GM21717 (cell line): ENCODE data around the gene DOCK3.
"Not testable (repeated sequence)": the region's sequence is repeated elsewhere in the genome, so short reads cannot be mapped to it uniquely, and the experiment has no call there.

Experiments used
- ATAC-seq: cut with Tn5 transposase; IDR thresholded peaks from one replicate; pipeline ENCODE4 v1.9.1; 2021; ENCODE audit warnings: mild to moderate bottlenecking, moderate library complexity; ENCODE audit not compliant: unreplicated experiment

DOCK3 gene

DNA sequence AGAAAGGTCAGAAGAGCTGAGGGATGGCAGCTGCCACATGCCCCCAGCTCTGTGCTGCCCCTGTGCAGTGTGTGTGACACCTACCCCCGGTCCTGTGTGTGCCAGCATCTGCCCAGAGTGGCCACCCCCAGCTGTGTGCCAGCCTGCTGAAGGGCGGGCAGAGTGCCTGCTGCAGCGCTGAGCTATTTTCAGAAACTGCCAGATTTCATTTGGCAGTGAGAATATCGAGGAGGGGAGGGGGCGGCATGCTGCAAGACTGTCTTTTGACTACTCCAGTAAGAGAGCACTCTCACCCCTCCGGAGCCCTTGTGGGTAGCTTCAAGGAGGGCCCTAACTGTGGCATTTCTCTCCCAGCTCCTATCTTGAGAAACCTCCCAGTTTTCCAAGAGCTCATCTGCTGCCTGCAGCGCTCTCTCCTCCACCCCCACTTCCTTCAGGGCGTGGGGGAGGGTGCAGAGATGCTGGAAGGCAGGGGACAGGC, 25.2 kb upstream of the DOCK3 start:
- ATAC-seq: no peak

DNA sequence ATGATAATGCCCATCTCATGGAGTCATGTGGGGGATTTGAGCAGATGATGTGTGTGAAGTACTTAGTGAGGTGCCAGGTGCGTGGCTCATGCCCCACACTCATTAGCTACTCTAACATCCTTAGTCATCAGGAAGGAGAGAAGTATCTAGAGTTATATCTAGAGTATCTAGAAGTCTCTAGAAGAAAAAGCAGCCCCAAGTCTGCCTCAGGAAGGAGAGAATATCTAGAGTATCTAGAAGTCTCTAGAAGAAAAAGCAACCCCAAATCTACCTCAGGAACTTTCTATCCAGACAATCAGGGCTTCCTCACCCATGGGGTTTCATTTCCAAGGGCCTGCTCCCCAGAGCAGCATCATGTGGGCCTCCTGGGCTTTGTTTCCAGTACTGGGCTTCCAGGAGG, 24.7 kb upstream of the DOCK3 start:
- no peak for ATAC-seq

- ATAC-seq: no peak
Measured at GRCh38 chr3:50651445-50651844, 23.3 kb upstream of the DOCK3 start.

- no peak for ATAC-seq
Measured at GRCh38 chr3:50651920-50652529, 22.7 kb upstream of the DOCK3 start.

GRCh38 chr3:50652709-50653108, 22.0 kb upstream of the DOCK3 start:
- no peak for ATAC-seq

GRCh38 chr3:50653937-50654595, 20.7 kb upstream of the DOCK3 start:
- no peak for ATAC-seq

- no peak for ATAC-seq
Measured at GRCh38 chr3:50655009-50655830, 19.5 kb upstream of the DOCK3 start.

- no peak for ATAC-seq
Measured at GRCh38 chr3:50656417-50657195, 18.1 kb upstream of the DOCK3 start.

DNA sequence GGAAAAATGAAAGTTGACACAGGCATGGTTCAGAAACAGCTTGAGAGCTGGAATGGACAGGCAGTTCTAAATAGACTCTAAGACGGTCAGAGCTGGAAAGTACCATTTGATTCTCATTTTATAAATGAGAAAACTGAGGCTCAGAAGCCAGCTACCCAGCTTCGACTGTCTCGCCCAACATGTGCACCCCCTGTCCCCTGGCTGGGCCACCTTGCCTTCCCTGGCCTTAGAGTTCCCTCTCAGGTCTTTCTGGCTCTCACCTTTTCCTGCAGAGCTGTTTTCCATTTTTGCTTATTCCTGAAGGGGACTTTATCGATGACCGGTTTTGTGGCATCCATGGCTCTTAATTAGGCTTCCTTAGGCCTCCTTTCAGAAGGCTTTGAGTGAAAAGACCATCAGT, 17.3 kb upstream of the DOCK3 start:
- no peak for ATAC-seq

DNA sequence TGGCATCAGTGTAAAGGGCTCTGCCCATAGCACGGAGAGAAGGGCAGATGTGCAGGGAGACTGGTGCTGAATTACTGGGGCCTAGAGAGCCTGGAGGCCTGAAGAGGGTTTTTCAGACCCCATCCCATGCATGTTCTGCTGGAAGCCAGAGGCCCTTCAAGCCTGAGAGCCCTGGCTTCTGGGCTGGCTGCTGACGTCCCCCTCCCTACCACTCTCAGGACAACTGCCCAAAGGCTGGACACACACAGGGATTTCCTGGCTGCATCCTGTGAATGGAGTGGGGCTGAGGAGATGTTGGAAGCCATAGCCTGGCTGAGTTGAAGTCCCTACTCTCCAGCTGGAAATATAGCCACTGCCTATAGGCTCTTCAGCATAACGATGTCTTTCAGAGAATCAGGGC, 16.9 kb upstream of the DOCK3 start:
- no peak for ATAC-seq

GRCh38 chr3:50658416-50658815, 16.3 kb upstream of the DOCK3 start:
- no peak for ATAC-seq

GRCh38 chr3:50658831-50659230, 15.9 kb upstream of the DOCK3 start:
- no peak for ATAC-seq

DNA sequence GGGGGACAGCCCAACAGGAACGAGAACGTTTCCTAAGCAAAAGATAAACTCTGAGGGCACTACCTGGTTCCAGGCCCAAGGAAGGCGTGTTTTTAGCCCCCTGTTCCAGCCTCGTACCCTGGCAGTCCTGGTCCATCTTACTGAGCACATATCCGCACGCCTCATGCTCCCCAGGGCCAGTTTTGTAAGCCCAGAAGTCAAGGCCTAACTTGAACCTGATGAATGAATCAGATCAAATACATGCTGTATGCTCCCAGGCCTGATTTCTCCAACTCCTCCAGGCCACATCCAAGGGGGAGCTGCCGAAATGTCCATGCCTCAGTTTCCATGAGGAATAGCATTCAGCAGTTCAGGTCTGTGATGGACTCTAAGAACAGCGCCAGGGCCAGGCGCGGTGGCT, 14.3 kb upstream of the DOCK3 start:
- ATAC-seq: no peak

GRCh38 chr3:50661321-50661837, 13.3 kb upstream of the DOCK3 start:
- ATAC-seq: no peak

GRCh38 chr3:50662408-50662807, 12.3 kb upstream of the DOCK3 start:
- ATAC-seq: no peak

- no peak for ATAC-seq
Measured at GRCh38 chr3:50665081-50665840, 9.5 kb upstream of the DOCK3 start.

DNA sequence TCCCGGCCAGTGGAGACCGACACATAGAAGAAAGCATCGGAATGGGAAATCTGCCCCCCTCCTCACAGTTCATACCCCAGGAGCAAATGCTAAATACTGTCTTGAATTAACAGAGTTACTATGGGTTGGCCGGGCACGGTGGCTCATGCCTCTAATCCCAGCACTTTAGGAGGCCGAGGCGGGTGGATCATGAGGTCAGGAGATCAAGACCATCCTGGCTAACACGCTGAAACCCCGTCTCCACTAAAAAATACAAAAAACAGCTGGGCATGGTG, 8.9 kb upstream of the DOCK3 start:
- not testable (repeated sequence) for ATAC-seq

- ATAC-seq: no peak
Measured at GRCh38 chr3:50666837-50667236, 7.9 kb upstream of the DOCK3 start.

DNA sequence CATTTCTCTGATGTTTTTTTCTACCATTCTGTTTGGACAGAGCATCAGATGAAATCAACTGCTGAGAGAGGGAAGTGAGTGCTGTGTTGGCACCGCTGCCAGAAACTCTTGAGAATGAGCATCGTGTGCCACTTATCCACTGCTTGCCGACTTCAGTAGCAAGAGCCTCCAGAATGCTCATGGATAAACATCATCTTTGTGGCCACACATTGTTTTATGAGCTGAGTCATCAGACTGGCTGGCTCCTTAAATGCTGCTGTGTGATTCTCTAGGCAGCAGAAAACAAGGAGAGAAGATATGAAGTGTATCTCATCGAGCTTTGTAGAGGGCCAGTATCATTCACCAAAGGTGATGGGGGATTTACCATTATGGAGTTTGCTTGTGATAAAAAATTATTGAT, 3.4 kb upstream of the DOCK3 start:
- ATAC-seq: no peak

GRCh38 chr3:50672656-50673055, 2.1 kb upstream of the DOCK3 start:
- no peak for ATAC-seq
